Thoracic aorta (tissue), 2 donors: ENCODE data around the gene NMU. TPM values are rescaled to one million over a fixed set of nuclear protein-coding genes. Genes with fewer than 3 reads are reported as not detected.
"Not testable (repeated sequence)": the region's sequence is repeated elsewhere in the genome, so short reads cannot be mapped to it uniquely, and the experiment has no call there.

Experiments
- ATAC-seq: fragments of 150-250 bp; one replicate; pipeline ENCODE4 v1.8.0; 2017; ENCODE audit warnings: low read depth; ENCODE audit not compliant: insufficient number of reproducible peaks, low FRiP score
- DNase-seq: peaks from one replicate; pipeline ENCODE4 v3.0.0-alpha.2; 2020; ENCODE audit warnings: low spot score
- H3K27ac ChIP-seq, 2 donors: fragments of 200-600 bp; sonication (generic); 1 replicate in 1 of 2; 2 replicates in 1 of 2; pipeline ENCODE4 v1.5.1; 2016; ENCODE audit warnings: mild to moderate bottlenecking in 2 of 2, moderate library complexity in 2 of 2
- H3K27me3 ChIP-seq: fragments of 200-600 bp; sonication (generic); replicated peaks from 2 replicates; pipeline ENCODE4 v1.6.0; 2016; ENCODE audit warnings: mild to moderate bottlenecking; ENCODE audit not compliant: insufficient read depth
- H3K36me3 ChIP-seq: fragments of 200-600 bp; sonication (generic); one replicate; pipeline ENCODE4 v1.5.1; 2016
- H3K4me1 ChIP-seq, 2 donors: fragments of 200-600 bp; sonication (generic); 1 replicate in 1 of 2; 2 replicates in 1 of 2; pipeline versions ENCODE4 v1.5.1 to v1.6.0; 2016; ENCODE audit warnings: low read depth in 2 of 2, mild to moderate bottlenecking in 1 of 2; ENCODE audit not compliant: control insufficient read depth in 1 of 2
- H3K4me3 ChIP-seq: fragments of 200-600 bp; sonication (generic); 2 replicates; pipeline ENCODE4 v1.5.1; 2016; ENCODE audit warnings: mild to moderate bottlenecking
- H3K9me3 ChIP-seq: fragments of 200-600 bp; sonication (generic); 2 replicates; pipeline ENCODE4 v1.5.1; 2016
- total RNA-seq, 2 donors: library from RNA; depleted of rRNA; stranded (reverse); fragments of >200 nt; gene quantifications; one replicate each; pipeline versions ENCODE4 v1.1.0 to v1.2.3, GENCODE V29; 2016
- TF ChIP-seq, protein P1 (sequence below): fragments of 200-600 bp; sonication (generic); IDR thresholded peaks from one replicate; pipeline ENCODE4 v1.5.1; 2019; ENCODE audit warnings: antibody characterized with exemption

The NMU gene
- total RNA-seq, 2 donors from 2014 or later = not detected

DNA sequence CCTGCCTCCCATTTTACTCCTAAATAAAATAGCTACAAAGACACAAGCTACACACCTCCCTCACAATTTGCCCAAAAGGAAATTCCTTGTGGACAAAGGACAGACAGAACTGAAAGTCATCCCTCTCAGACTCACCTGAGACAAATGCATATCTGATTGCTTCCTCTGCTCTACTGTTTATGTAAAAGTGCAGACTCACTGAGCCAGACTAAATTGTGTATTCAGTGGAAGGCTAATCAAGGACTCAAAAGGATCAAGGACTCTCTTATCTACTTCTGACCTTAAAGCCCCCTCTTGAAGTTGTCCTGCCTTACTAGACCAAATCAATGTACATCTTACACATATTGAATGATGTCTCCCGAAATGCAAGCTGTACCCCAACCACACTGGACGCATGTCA is 47.9 kb downstream of the NMU start:
- Histone ChIP-seq H3K36me3 (no peaks in the 10 kb centered on the region), H3K27ac (no peak overlapping the region), H3K27me3 (no peaks in the 10 kb centered on the region), H3K4me3 (no peak overlapping the region), H3K4me1 (no peaks in the 10 kb centered on the region), H3K9me3 (peaks cover 6% of the 10 kb centered on the region)
- DNase-seq = no peak
- no peak for ATAC-seq
- TF ChIP-seq, protein P1, sequence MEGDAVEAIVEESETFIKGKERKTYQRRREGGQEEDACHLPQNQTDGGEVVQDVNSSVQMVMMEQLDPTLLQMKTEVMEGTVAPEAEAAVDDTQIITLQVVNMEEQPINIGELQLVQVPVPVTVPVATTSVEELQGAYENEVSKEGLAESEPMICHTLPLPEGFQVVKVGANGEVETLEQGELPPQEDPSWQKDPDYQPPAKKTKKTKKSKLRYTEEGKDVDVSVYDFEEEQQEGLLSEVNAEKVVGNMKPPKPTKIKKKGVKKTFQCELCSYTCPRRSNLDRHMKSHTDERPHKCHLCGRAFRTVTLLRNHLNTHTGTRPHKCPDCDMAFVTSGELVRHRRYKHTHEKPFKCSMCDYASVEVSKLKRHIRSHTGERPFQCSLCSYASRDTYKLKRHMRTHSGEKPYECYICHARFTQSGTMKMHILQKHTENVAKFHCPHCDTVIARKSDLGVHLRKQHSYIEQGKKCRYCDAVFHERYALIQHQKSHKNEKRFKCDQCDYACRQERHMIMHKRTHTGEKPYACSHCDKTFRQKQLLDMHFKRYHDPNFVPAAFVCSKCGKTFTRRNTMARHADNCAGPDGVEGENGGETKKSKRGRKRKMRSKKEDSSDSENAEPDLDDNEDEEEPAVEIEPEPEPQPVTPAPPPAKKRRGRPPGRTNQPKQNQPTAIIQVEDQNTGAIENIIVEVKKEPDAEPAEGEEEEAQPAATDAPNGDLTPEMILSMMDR = no peak

DNA sequence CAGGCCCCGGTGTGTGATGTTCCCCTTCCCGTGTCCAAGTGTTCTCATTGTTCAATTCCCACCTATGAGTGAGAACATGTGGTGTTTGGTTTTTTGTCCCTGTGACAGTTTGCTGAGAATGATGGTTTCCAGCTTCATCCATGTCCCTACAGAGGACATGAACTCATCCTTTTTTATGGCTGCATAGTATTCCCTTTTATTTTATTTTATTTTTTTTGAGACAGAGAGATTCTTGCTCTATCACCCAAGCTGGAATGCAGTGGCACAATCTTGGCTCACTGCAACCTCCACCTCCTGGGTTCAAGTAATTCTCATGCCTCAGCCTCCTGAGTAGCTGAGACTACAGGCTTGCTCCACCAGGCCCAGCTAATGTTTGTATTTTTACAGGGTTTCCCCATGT is 53.3 kb downstream of the NMU start:
- not testable (repeated sequence) for H3K9me3 ChIP-seq, H3K36me3 ChIP-seq, H3K4me1 ChIP-seq, ATAC-seq, H3K4me3 ChIP-seq, H3K27ac ChIP-seq, H3K27me3 ChIP-seq, DNase-seq

DNA sequence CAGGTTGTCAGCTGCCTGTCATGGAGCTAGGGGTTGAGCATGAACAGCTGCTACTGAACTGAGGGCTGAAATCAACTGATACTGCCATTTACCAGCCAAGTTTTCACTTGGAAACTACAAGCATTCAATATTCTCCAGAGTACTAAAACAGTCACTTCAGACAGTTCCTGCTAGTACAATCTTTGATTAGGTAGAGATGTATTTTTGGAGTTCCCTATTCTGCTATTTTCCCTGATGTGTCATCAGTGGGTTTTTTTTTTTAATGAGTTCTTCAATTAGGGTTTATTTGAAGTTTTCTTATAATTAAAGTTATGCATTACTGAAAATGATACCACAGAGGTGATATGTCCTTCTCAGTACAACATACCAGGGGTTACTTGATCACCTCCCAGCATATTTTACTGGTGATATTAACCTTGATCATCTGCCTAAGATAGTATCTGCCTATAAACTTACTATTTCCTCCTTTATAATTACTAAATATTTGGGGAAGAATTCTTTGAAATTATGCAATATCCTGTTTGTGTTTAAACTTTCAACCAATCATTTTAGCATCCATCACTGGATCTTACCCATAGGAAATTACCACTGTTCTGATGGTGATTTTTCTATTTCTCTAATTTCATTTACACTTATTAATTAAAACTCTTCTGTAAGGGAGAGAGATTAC is 57.6 kb downstream of the NMU start:
- H3K4me3 ChIP-seq = no peak overlapping the region
- peaks cover 13% of the 10 kb centered on the region for H3K9me3 ChIP-seq
- no peaks in the 10 kb centered on the region for H3K36me3 ChIP-seq
- ATAC-seq (no peak), DNase-seq (no peak)
- TF ChIP-seq, protein P1 = no peak
- H3K4me1 ChIP-seq = no peaks in the 10 kb centered on the region
- H3K27me3 ChIP-seq = no peaks in the 10 kb centered on the region
- H3K27ac ChIP-seq = no peak overlapping the region

DNA sequence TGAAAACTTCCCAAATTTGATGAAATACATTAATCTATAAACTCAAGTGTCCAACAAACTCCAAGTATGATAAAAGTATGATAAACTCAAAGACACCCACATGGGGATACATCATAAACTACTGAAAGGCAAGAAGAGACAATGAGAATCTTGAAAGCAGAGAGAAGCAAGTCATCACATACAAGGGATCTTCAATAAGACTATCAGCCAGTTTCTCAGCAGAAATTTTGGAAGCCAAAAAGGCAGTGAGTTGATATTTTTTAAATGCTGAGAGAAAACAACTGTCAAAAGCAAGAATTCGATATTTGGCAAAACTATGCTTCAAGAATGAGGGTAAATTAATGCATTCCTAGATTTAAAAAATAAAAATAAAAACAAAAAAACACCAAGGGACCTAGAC is 60.6 kb downstream of the NMU start:
- Histone ChIP-seq H3K27me3 (no peaks in the 10 kb centered on the region), H3K4me1 (no peaks in the 10 kb centered on the region), H3K4me3 (no peak overlapping the region), H3K9me3 (peaks cover 10% of the 10 kb centered on the region), H3K27ac (no peak overlapping the region), H3K36me3 (no peaks in the 10 kb centered on the region)
- ATAC-seq (no peak), DNase-seq (no peak)
- TF ChIP-seq, protein P1 = no peak

DNA sequence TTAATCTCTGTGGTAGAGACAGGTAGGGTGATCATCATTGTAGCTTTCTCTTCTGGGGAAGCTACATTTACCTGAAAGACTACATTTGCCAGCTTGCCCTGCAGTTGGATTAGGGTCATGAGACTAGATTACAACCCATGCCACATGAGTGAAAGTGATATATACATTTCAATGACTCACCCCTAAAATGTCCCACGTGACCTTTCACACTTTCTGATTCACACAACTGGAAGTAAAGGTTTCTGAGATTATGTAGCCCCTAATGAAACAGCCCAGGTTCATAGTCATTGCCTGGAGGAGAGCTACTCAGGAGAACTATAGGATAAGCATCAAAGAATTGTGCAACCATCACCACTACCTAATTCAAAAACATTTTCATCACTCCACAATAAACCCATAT is 61.8 kb downstream of the NMU start:
- TF ChIP-seq, protein P1 = no peak
- no peak for ATAC-seq
- no peak for DNase-seq
- no peak overlapping the region for H3K4me3 ChIP-seq
- H3K36me3 ChIP-seq = no peaks in the 10 kb centered on the region
- no peaks in the 10 kb centered on the region for H3K4me1 ChIP-seq
- peaks cover 10% of the 10 kb centered on the region for H3K9me3 ChIP-seq
- H3K27ac ChIP-seq = no peak overlapping the region
- no peaks in the 10 kb centered on the region for H3K27me3 ChIP-seq

DNA sequence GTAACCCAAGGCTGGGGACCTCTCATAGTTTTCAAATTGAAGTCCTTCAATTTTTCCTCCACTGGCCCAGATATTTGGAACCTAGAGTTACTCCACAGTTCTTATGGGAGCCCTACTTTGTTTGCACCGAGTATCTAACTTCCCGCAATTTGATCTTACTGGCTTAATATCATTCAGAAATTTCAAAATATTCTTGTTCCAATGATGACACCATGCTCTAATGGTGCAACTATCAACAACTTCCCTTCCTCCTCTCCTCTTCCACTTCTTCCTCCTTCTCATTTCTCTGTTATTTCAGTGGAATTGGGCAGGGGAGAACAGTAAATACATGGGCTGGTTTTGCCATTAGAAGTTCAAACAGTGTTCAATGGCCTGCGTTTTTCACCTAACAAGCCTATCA is 64.3 kb downstream of the NMU start:
- Histone ChIP-seq H3K9me3 (peaks cover 10% of the 10 kb centered on the region), H3K4me3 (no peak overlapping the region), H3K27me3 (no peaks in the 10 kb centered on the region), H3K36me3 (no peaks in the 10 kb centered on the region), H3K4me1 (no peaks in the 10 kb centered on the region), H3K27ac (no peak overlapping the region)
- DNase-seq (no peak), ATAC-seq (no peak)
- TF ChIP-seq, protein P1 = no peak
